ENCODE data around the gene CDC42SE2.

The CDC42SE2 gene

DNA sequence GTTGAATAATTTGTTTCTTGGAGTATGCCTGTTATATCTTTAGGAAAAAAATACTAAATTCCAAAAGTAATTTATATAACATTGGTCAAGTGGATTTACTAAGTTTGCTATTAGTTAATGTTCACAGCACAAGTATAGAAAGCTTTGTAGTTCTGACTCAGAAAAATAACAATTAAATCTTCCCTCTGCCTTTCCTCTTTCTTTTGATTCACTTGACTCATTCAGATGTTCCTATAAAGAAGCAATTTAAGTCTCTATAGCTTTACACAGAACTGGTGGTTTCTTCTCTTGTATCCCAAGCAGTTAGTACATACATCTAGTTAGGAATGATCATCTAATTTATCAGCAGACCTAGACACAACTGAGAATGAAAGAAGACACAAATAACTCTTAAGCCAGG is 4.5 kb upstream of the CDC42SE2 start:
- DNase-seq (ENCODE audit: low read depth): no peak
- TF ChIP-seq, protein P1, sequence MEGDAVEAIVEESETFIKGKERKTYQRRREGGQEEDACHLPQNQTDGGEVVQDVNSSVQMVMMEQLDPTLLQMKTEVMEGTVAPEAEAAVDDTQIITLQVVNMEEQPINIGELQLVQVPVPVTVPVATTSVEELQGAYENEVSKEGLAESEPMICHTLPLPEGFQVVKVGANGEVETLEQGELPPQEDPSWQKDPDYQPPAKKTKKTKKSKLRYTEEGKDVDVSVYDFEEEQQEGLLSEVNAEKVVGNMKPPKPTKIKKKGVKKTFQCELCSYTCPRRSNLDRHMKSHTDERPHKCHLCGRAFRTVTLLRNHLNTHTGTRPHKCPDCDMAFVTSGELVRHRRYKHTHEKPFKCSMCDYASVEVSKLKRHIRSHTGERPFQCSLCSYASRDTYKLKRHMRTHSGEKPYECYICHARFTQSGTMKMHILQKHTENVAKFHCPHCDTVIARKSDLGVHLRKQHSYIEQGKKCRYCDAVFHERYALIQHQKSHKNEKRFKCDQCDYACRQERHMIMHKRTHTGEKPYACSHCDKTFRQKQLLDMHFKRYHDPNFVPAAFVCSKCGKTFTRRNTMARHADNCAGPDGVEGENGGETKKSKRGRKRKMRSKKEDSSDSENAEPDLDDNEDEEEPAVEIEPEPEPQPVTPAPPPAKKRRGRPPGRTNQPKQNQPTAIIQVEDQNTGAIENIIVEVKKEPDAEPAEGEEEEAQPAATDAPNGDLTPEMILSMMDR (IDR thresholded peaks at IDR 0.05; ENCODE audit: insufficient read depth, low read depth, low read length, missing control alignments): no peak
- H3K4me3 ChIP-seq (ENCODE audit: low read depth, low read length): no peak overlapping the region

DNA sequence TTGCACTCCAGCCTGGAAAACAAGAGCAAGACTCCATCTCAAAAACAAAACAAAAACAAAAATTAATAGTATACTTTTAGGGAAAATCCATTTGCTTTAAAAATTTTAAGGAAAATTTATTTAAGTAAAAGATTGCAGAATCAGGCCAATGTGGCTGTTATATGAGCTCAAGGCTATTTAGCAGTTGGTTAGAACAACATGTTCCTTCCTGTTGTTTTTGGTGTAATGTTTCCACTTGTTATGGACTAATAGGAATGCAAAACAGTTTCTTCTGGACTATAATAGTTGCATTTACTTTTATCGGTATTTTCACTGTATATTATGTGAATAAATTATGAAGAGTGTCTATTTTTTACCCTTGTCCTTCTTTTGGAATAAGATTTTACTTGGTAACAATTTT is 3.0 kb upstream of the CDC42SE2 start:
- DNase-seq (ENCODE audit: low read depth): no peak
- no peak overlapping the region for H3K4me3 ChIP-seq (ENCODE audit: low read depth, low read length)
- TF ChIP-seq, protein P1 (IDR thresholded peaks at IDR 0.05; ENCODE audit: insufficient read depth, low read depth, low read length, missing control alignments): no peak

DNA sequence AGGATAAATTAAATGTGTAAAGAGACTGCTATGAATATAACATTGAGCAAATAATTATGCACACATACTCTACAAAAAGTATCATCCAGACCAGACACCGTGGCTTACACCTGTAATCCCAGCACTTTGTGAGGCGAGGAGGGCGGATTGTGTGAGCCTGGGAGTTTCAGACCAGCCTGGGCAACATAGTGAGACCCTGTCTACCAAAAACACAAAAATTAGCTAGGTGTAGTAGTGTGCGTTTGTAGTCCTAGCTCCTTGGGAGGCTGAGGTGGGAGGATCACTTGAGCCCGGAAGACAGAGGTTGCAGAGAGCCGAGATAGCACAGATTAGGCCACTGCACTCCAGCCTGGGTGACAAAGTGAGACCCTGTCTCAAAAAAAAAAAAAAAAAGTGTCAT is 2.4 kb upstream of the CDC42SE2 start:
- no peak overlapping the region for H3K4me3 ChIP-seq (ENCODE audit: low read depth, low read length)
- TF ChIP-seq, protein P1 (IDR thresholded peaks at IDR 0.05; ENCODE audit: insufficient read depth, low read depth, low read length, missing control alignments): no peak
- no peak for DNase-seq (ENCODE audit: low read depth)

DNA sequence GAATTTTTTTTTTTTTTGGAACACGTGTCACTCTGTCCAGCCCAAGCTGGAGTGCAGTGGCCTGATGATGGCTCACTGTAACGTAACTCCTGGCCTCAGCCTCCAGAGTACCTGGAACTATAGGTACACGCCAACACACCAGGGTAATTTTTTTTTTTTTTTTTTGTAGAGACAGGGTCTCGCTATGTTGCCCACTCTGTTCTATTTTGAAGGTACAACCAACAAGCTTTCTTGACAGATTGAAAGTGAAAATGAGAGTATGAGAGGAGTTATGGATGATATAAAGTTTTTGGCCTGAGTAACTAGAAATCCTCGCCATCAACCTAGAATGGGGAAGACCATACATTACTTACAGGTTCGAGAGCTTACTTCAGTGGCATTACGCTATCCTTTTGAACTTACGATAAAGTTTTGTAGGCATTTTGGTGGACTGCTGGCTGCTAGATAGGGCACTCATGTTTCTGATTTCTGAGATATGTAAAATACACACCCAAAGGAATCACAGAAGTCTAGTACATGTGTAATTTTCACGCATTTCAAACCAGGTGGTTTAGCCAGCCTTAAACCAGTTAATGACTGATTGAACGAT is 806 bp upstream of the CDC42SE2 start:
- TF ChIP-seq, protein P1 (IDR thresholded peaks at IDR 0.05; ENCODE audit: insufficient read depth, low read depth, low read length, missing control alignments): no peak

DNA sequence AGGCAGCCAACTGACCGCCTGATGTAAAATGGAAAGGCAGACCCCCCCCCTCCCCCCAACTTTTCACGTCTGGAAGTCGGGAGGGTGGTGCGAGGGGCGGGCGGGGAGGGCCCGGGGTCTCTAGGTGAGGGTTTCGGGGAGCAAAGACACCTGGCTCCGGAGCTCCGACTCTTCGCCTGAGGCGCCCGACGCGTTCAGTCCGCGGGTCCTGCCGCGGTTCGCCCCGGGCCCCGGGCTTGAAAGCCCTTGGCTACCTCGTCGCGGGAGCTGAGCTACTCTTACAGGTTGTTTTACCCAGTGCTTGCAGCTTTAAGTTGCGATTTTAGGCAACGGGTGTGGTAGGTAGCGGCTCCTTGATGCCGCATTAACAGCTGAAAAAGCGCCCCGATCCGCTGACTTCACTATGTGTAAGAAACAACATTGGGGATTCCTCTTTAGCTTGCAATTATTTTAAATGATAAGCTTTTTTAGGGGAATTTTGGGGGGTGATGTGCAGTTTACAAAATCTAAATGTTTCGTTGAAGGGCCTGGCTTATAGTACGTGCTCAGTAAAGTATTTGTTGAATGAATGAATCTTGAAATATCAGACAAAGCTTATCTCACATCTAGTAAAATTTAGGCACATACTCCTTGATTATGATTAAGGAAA is 722 bp downstream of the CDC42SE2 start:
- peak; percentile 71 for DNase-seq (ENCODE audit: low read depth)
- peak overlapping the region; percentile 98 for H3K4me3 ChIP-seq (ENCODE audit: low read depth, low read length)
- TF ChIP-seq, protein P1 (IDR thresholded peaks at IDR 0.05; ENCODE audit: insufficient read depth, low read depth, low read length, missing control alignments): no peak

More for the DNA sequence above, 806 bp upstream of the CDC42SE2 start:
- DNase-seq (ENCODE audit: low read depth): peak; percentile 58
- H3K4me3 ChIP-seq (ENCODE audit: low read depth, low read length): peak overlapping the region; percentile 67

DNA sequence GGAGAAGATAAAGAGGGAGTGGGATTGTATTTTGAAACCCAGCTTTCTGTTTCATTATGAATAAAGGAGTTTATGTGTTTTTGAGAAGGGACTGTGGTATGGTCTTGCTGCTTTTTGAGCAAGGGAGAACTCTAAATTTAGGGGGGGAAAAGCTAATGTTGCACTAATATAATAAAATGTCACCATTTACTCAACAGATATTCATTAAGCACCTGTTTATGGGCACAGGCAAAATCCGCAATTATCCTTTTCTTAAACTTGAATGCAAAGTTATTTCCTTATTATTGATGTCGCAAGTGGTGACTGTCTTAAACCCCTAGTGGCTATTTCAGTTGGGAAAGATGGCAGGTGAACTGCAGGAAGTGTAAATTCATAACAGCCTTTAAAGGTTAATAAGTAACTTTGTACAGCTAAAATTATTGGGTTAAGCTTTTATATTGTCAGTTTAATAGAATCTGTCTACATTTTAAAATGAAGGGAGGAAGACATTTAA is 1.5 kb downstream of the CDC42SE2 start:
- TF ChIP-seq, protein P1 (IDR thresholded peaks at IDR 0.05; ENCODE audit: insufficient read depth, low read depth, low read length, missing control alignments): peak; percentile 31

More for the DNA sequence above, 1.5 kb downstream of the CDC42SE2 start:
- peak overlapping the region; percentile 98 for H3K4me3 ChIP-seq (ENCODE audit: low read depth, low read length)
- DNase-seq (ENCODE audit: low read depth): peak; percentile 75

Measured in GM12865 (cell line).